Measurements from ENCODE around the gene GSK3B. TPM values are rescaled to one million over a fixed set of nuclear protein-coding genes. Genes with fewer than 3 reads are reported as not detected.

GSK3B gene
- total RNA-seq, 3 donors from 2014 or later: 34.6 to 46.1 (median 42.0) TPM

DNA sequence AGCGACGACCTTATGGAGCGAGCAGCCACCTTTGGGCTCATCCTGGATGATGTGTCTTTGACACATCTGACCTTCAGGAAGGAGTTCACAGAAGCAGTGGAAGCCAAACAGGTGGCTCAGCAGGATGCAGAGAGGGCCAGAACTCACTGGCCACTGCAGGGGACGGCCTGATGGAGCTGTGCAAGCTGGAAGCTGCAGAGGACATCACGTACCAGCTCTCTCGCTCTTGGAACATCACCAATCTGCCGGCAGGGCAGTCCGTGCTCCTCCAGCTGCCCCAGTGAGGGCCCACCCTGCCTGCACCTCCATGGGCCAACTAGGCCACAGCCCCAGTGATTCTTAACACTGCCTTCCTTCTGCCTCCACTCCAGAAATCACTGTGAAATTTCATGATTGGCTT lies 302.0 kb downstream of the GSK3B start:
- Histone ChIP-seq H3K4me1 (no peaks in the 10 kb centered on the region), H3K9me3 (no peaks in the 10 kb centered on the region), H3K36me3 (no peaks in the 10 kb centered on the region), H3K4me3 (no peak overlapping the region), H3K27me3 (no peaks in the 10 kb centered on the region), H3K27ac (no peak overlapping the region)
- TF ChIP-seq, protein P1, sequence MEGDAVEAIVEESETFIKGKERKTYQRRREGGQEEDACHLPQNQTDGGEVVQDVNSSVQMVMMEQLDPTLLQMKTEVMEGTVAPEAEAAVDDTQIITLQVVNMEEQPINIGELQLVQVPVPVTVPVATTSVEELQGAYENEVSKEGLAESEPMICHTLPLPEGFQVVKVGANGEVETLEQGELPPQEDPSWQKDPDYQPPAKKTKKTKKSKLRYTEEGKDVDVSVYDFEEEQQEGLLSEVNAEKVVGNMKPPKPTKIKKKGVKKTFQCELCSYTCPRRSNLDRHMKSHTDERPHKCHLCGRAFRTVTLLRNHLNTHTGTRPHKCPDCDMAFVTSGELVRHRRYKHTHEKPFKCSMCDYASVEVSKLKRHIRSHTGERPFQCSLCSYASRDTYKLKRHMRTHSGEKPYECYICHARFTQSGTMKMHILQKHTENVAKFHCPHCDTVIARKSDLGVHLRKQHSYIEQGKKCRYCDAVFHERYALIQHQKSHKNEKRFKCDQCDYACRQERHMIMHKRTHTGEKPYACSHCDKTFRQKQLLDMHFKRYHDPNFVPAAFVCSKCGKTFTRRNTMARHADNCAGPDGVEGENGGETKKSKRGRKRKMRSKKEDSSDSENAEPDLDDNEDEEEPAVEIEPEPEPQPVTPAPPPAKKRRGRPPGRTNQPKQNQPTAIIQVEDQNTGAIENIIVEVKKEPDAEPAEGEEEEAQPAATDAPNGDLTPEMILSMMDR (IDR thresholded peaks at IDR 0.05): no peak
- TF ChIP-seq POLR2A (IDR thresholded peaks at IDR 0.05): no peak
- TF ChIP-seq POLR2AphosphoS5 (IDR thresholded peaks at IDR 0.05): no peak
- no peak for DNase-seq (ENCODE audit: low spot score in 2 of 2)
- intact Hi-C loops (cut with DNase I; ENCODE audit: low total_unique reads): no loop called here

DNA sequence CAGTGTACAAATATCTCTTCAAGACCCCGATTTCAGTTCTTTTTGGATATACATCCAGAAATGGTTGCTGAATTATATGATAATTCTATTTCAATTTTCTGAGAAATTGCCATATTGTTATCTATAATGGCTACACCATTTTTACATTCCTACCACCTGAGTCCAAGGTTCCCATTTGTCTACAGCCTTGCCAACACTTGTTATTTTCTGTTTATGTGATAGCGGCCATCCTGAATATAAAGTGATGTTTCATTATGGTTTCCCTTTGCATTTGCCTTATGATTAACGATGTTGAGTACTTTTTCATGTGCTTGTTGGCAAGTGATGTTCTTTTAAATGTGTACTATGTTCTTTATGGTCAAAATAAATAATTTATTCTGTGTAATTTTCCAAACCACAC lies 303.9 kb downstream of the GSK3B start:
- Histone ChIP-seq H3K36me3 (no peaks in the 10 kb centered on the region), H3K4me3 (no peak overlapping the region), H3K27ac (no peak overlapping the region), H3K9me3 (no peaks in the 10 kb centered on the region), H3K27me3 (no peaks in the 10 kb centered on the region), H3K4me1 (no peaks in the 10 kb centered on the region)
- TF ChIP-seq POLR2A (IDR thresholded peaks at IDR 0.05) (no peak), POLR2AphosphoS5 (IDR thresholded peaks at IDR 0.05) (no peak)
- TF ChIP-seq, protein P1 (IDR thresholded peaks at IDR 0.05): no peak
- no peak for DNase-seq (ENCODE audit: low spot score in 2 of 2)
- intact Hi-C loops (cut with DNase I; ENCODE audit: low total_unique reads): no loop called here

DNA sequence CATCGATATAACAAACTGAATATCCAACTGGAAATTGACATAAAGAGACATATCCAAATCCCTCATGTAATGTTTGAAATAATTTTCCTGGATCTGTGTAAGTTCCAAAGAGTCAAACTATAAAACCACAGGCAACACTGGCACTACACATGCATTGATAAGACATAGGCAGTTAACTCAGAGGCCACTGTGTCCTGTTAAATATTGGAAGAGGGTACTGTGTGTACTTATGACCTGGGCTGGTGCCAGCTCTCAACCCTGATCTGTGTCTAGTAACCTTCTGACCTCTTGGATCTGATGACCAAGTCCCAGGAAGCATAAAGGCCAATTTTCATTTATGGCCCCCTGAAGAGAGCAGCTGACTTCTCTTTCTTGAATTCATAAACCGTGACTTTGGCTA lies 307.8 kb downstream of the GSK3B start:
- Histone ChIP-seq H3K4me3 (no peak overlapping the region), H3K27me3 (no peaks in the 10 kb centered on the region), H3K4me1 (no peaks in the 10 kb centered on the region), H3K36me3 (no peaks in the 10 kb centered on the region), H3K27ac (no peak overlapping the region), H3K9me3 (no peaks in the 10 kb centered on the region)
- intact Hi-C loops (cut with DNase I; ENCODE audit: low total_unique reads): no loop called here
- DNase-seq (ENCODE audit: low spot score in 2 of 2): no peak
- TF ChIP-seq, protein P1 (IDR thresholded peaks at IDR 0.05): no peak
- TF ChIP-seq POLR2A (IDR thresholded peaks at IDR 0.05) (no peak), POLR2AphosphoS5 (IDR thresholded peaks at IDR 0.05) (no peak)

DNA sequence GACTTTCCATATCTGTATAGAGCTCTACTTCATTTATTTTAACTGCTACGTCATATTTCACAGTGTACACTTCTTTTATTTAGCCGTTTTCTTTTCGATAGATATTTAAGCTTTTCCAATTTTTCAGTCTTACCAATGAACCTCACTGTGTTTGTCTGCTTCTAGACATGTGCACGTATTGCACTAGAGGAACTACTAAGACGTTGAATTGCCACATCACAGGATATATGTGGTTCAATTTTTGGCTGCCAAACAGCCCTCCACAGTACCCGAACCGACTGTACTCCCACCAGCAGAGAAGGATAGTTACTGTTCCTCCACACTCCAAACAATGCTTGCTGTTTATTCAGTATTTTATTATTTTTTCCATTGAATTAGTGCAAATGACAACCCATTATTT lies 310.4 kb downstream of the GSK3B start:
- Histone ChIP-seq H3K36me3 (no peaks in the 10 kb centered on the region), H3K27me3 (no peaks in the 10 kb centered on the region), H3K4me1 (no peaks in the 10 kb centered on the region), H3K27ac (no peak overlapping the region), H3K9me3 (no peaks in the 10 kb centered on the region), H3K4me3 (no peak overlapping the region)
- intact Hi-C loops (cut with DNase I; ENCODE audit: low total_unique reads): no loop called here
- TF ChIP-seq, protein P1 (IDR thresholded peaks at IDR 0.05): no peak
- TF ChIP-seq POLR2A (IDR thresholded peaks at IDR 0.05): no peak
- TF ChIP-seq POLR2AphosphoS5 (IDR thresholded peaks at IDR 0.05): no peak
- DNase-seq (ENCODE audit: low spot score in 2 of 2): no peak

DNA sequence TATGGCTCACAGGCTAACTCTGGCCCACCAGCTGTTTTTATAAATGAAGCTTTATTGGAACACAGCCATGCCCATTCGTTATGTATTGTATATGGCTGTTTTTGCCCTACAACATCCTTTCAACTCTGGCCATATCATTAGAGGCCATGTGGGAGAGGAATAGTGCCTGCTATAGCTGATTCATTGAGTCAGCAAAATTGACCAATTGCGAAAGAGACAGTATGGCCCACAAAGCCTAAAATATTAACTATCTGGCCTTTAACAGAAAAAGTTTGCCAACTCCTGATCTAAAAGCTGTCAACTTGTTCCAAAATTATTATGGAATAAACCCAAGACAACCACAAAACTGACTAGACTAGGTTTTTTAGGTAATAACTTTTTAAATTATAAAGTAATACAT lies 311.0 kb downstream of the GSK3B start:
- intact Hi-C loops (cut with DNase I; ENCODE audit: low total_unique reads): no loop called here
- H3K36me3 ChIP-seq: no peaks in the 10 kb centered on the region
- no peaks in the 10 kb centered on the region for H3K4me1 ChIP-seq
- DNase-seq (ENCODE audit: low spot score in 2 of 2): no peak
- no peaks in the 10 kb centered on the region for H3K9me3 ChIP-seq
- no peaks in the 10 kb centered on the region for H3K27me3 ChIP-seq
- TF ChIP-seq POLR2AphosphoS5 (IDR thresholded peaks at IDR 0.05) (no peak), POLR2A (IDR thresholded peaks at IDR 0.05) (no peak)
- TF ChIP-seq, protein P1 (IDR thresholded peaks at IDR 0.05): no peak
- no peak overlapping the region for H3K27ac ChIP-seq
- no peak overlapping the region for H3K4me3 ChIP-seq

Measured in breast epithelium (tissue), 4 donors.